GM12872 (cell line): ENCODE results near the gene FTO.

Experiments used
- TF ChIP-seq, protein P1 (sequence below): IDR thresholded peaks from 3 replicates; pipeline ENCODE4 v1.5.1; 2011; ENCODE audit warnings: low read depth, mild to moderate bottlenecking, low read length, moderate library complexity; ENCODE audit not compliant: insufficient read depth

FTO gene

DNA sequence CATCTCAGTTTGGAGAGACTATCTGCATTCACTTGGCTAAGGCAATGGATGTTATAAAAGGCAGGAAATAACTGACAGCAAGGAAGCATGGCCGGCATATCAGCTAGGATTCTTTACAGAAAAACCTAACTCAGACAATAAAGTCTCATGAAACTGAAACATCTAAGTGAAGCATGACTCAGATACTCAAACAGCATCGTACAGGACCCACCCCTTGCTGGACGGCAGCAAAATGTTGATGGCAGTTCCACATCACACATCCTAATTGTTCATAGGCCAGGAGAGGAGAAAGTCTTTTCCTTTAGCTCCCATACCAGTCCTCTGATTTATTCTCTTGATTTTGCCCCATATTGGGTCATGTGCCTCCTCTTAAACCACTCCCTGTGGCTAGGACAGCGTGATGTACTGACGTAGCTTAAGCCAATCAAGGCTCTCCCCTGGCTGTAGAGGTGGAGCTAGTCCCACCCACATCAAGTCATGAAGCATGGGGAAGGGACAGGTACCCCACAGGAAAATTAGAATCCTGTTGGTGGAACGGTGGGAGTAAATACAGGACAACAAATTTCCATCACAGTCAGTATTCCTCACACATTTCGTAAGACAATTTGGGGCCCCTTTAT lies 403.7 kb downstream of the FTO start:
- TF ChIP-seq, protein P1, sequence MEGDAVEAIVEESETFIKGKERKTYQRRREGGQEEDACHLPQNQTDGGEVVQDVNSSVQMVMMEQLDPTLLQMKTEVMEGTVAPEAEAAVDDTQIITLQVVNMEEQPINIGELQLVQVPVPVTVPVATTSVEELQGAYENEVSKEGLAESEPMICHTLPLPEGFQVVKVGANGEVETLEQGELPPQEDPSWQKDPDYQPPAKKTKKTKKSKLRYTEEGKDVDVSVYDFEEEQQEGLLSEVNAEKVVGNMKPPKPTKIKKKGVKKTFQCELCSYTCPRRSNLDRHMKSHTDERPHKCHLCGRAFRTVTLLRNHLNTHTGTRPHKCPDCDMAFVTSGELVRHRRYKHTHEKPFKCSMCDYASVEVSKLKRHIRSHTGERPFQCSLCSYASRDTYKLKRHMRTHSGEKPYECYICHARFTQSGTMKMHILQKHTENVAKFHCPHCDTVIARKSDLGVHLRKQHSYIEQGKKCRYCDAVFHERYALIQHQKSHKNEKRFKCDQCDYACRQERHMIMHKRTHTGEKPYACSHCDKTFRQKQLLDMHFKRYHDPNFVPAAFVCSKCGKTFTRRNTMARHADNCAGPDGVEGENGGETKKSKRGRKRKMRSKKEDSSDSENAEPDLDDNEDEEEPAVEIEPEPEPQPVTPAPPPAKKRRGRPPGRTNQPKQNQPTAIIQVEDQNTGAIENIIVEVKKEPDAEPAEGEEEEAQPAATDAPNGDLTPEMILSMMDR, result no peak

DNA sequence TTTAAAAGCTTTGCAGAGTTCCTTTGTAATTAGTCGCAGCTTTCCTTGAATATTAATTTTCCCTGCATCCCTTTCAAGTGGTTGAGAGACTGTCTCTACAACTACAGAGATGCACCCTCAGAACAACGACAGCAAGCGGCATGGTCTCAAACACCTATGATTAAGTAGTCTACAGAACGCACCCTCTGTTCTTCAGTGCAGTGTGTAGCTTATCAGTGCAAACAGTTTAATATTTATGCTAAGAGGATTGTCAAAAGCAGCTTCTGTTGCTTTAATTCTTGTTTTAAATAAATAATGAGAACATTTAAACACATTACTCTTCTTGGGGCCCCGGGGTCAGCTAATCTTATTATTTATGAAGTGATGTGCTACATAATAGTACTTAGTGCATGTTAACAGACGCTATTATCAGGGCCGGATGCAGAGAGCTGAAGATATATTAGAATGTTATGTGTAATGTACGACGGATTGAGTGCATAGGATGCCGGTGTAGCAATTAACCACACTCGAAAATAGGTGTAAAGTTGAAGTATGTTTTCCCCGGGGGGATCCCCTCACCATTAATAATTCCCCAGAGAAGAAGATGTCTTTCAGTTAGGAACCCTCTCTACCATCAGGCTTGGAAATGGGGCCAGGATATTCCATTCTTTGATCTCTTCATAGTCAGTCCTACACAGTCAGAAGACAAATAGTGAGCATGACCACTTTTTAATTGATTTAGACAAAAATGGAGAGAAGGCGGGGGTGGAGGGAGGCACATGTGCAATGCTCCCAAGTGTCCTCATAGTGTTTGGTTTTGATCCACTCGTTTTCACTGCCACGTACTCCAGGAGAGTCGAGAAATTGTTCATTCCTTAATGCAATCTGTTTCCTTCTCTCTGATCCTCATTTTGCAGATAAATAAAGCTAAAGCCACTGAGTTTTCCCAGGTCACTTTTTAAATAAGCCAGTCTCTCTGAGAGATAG lies 406.3 kb downstream of the FTO start:
- TF ChIP-seq, protein P1, result no peak

DNA sequence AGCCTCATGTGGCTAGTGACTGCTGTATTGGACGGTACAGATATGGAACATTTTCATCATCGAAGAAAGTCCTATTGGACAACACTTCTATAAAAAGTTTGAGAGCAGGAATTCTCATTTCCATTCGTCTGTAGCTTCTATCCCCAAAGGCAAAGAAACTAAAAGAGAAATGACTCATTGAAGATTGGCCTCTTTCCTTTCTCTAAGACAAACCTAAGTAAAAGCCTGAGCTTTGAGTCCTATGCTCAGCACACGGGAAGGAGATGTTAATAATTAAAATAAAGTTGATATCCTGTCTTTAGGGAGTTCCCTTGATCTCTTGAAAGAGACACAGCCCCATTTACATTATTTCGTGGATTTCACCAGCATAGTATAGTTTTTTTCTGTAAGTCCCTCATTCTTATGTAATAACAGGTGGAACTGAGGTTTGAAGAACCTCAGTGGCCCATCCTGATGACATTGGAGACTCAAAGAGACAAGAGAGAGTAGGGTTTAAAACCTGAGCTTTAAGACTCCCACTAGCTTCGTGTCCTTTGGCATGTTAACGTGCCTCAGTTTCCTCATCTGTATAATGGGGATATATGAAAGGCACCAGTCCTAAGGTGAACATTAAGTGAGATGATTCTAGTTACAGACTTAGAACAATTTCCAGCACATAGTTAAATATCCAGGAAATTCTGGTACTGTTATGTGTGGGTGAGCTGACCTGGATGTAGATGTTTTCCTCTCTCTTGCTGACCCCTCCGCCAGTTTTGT lies 408.7 kb downstream of the FTO start:
- TF ChIP-seq, protein P1, result no peak

DNA sequence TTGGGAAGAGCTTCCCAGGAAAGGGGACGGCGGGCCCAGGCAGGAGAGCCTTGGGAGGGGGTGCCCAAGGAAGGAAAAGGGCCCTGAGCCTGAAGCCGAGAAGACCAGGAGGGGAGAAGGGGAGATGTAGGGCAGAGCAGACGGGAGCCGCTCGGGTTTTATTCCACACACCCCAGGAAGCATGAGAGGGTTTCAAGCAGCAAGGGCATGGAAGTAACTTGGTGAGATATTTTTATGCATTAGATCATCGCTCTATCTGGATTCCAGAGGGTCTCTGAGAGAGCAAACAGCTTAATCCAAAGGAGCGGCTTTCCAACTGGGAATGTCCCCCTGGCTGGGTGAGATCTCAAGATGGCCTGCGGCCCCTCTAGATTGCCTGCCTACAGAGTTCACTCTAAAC lies 411.6 kb downstream of the FTO start:
- TF ChIP-seq, protein P1, result no peak

DNA sequence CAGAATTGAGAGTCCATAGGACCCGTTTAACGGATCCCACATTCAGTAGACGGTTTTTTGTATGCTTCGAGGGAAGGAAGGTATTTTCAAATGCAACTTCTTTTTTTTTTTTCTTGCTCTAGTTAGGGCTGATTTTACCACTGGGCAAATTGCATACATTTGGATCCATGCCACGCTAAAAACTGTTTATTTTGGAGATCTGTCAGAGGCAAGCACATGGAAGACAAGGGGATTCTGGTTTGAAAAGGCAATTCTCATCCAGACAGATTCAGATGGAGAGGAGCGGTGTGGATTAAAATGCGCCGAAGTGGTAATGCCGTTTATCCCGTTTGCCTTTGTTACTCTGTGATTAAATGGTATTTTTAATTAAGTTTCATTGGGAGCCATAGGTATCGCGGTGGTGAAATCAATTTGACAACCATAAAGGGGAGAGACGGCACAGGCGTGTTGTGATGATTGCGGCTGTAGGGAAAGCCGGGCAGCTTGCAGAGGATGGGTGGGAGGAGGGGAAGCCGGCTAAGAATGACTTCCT lies 412.2 kb downstream of the FTO start:
- TF ChIP-seq, protein P1, result no peak

DNA sequence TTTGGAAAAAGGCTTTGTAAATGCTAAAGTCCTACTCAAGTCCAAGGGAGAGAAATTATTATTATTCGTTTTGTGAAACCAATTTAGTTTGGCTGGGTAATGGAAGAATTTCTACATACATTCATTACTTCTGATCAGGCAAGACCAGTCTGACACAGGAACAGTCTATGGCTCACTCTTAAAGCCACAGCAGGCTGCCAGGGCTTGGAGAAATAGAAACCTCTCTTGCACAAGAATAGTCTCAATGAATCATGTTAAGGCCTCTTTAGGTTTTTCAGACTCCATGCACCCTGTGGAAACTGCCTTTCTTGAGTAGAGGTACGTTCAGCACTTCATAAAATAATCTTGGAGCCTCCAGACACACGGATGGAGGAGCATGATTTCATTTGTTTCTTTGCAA lies 414.9 kb downstream of the FTO start:
- TF ChIP-seq, protein P1, result no peak
